ENCODE measurements around the gene AGMO. TPM values are rescaled to one million over a fixed set of nuclear protein-coding genes. Genes with fewer than 3 reads are reported as not detected.

The AGMO gene
- total and polyA plus RNA-seq, 2 of the 8 experiments (the other 6 are each of a cell fraction or from before 2014, with no cell fraction given), result 0.22 to 0.45 TPM

- Histone ChIP-seq H4K91ac (replicated peaks; ENCODE audit: insufficient read length, low read length) (no peak overlapping the region), H2BK120ac (replicated peaks; ENCODE audit: low read depth, low read length) (no peak overlapping the region), H3K27me3 (replicated peaks in 1 of 4; ENCODE audit: control insufficient read depth in 3 of 4, extremely low read depth in 1 of 4, insufficient read depth in 3 of 4, low read length in 3 of 4) (no peaks in the 10 kb centered on the region), H3K4me3 (ENCODE audit: extremely low read depth in 1 of 4, insufficient read depth in 2 of 4, low read depth in 3 of 4, low read length in 4 of 4) (no peak overlapping the region), H3K23ac (ENCODE audit: insufficient read length) (no peak overlapping the region), H3K56ac (replicated peaks; ENCODE audit: insufficient read length, low read depth, low read length) (no peak overlapping the region), H3K14ac (ENCODE audit: insufficient read length) (no peak overlapping the region), H3K4me2 (ENCODE audit: insufficient read depth in 1 of 2, low read depth in 2 of 2, low read length in 2 of 2) (no peak overlapping the region), H3K36me3 (ENCODE audit: control insufficient read depth in 2 of 4, insufficient read depth in 4 of 4, low read length in 3 of 4) (no peaks in the 10 kb centered on the region), H3K27ac (ENCODE audit: low read depth, low read length) (no peak overlapping the region), H3K9me3 (ENCODE audit: insufficient read depth in 2 of 2, low read depth in 1 of 2, low read length in 1 of 2) (no peaks in the 10 kb centered on the region), H4K8ac (ENCODE audit: extremely low read depth, insufficient read depth, low read length) (no peak overlapping the region), H3K18ac (ENCODE audit: extremely low read depth, low read length) (no peak overlapping the region), H4K20me1 (replicated peaks in 1 of 2; ENCODE audit: control insufficient read depth in 1 of 2, insufficient read depth in 2 of 2, low read length in 2 of 2) (no peaks in the 10 kb centered on the region), H4K5ac (ENCODE audit: insufficient read length, low read depth, low read length) (no peak overlapping the region), H2BK15ac (ENCODE audit: low read length) (no peak overlapping the region), H2BK5ac (ENCODE audit: low read depth, low read length) (no peak overlapping the region), H2BK12ac (ENCODE audit: low read depth, low read length) (no peak overlapping the region), H3K79me2 (ENCODE audit: control insufficient read depth in 1 of 2, insufficient read depth in 2 of 2, low read length in 2 of 2) (no peaks in the 10 kb centered on the region), H3K4me1 (replicated peaks in 1 of 4; ENCODE audit: control insufficient read depth in 3 of 4, insufficient read depth in 4 of 4, low read length in 3 of 4) (no peaks in the 10 kb centered on the region), H2BK20ac (ENCODE audit: low read length) (no peak overlapping the region), H3K9ac (replicated peaks in 1 of 4; ENCODE audit: extremely low read depth in 1 of 4, low read depth in 3 of 4, low read length in 3 of 4) (no peak overlapping the region), H3K79me1 (ENCODE audit: low read depth, low read length) (no peaks in the 10 kb centered on the region), H2AFZ (ENCODE audit: low read length) (no peak overlapping the region), H3K23me2 (ENCODE audit: low read depth, low read length) (no peaks in the 10 kb centered on the region), H3K4ac (replicated peaks; ENCODE audit: insufficient read length, low read depth, low read length) (no peak overlapping the region), H2AK5ac (ENCODE audit: low read depth, low read length) (no peak overlapping the region)
- POLR2A ChIA-PET (ENCODE audit: partially characterized antibody), result no interaction called here
- 100% methylated on average over 1 of the region's 1 CpG; no CpG with 5 or more reads in 1 of the 2 experiments for WGBS, 2 experiments (ENCODE audit: extremely low coverage in 1 of 2, insufficient coverage in 1 of 2, insufficient read length in 1 of 2, insufficient replicate concordance in 2 of 2, low coverage in 1 of 2, low lambda C conversion rate in 2 of 2, missing lambda C conversion rate in 1 of 2)
- DNase-seq (ENCODE audit: low read depth in 1 of 2, low spot score in 2 of 2) (no peak), FAIRE-seq (no peak)
- CTCF ChIA-PET (ENCODE audit: partially characterized antibody), result no interaction called here
- TF ChIP-seq NANOG (IDR thresholded peaks at IDR 0.05; ENCODE audit: insufficient read depth, low read depth, low read length, poor library complexity, severe bottlenecking) (no peak), EZH2 (IDR thresholded peaks at IDR 0.05; ENCODE audit: low read depth, low read length, severe bottlenecking) (no peak), SIN3A (conservative IDR thresholded peaks at IDR 0.05 in 1 of 2, IDR thresholded peaks at IDR 0.05 in 1 of 2; ENCODE audit: low read depth in 1 of 2, low read length in 2 of 2) (no peak), E2F6 (IDR thresholded peaks at IDR 0.05) (no peak), SP2 (IDR thresholded peaks at IDR 0.05; ENCODE audit: low read length) (no peak)
Measured at GRCh38 chr7:15219758-15220157, 342.1 kb downstream of the AGMO start.
